DMS 273 treated with DMSO at 0.1 percent for 48 hours (cell line): ENCODE data around the gene RAP1GAP2.

Source experiments
- DNase-seq: peaks from one replicate; lab custom pipeline; 2025; lab: John Stamatoyannopoulos, UW

The RAP1GAP2 gene

GRCh38 chr17:2947996-2948550, 151.8 kb downstream of the RAP1GAP2 start:
- DNase-seq = no peak

- DNase-seq = no peak
Measured at GRCh38 chr17:2948721-2949468, 152.7 kb downstream of the RAP1GAP2 start.

- DNase-seq = no peak
Measured at GRCh38 chr17:2949469-2950044, 153.3 kb downstream of the RAP1GAP2 start.

- DNase-seq = no peak
Measured at GRCh38 chr17:2950846-2951245, 154.6 kb downstream of the RAP1GAP2 start.

GRCh38 chr17:2952174-2952845, 156.1 kb downstream of the RAP1GAP2 start:
- DNase-seq = no peak

GRCh38 chr17:2954898-2955445, 158.7 kb downstream of the RAP1GAP2 start:
- DNase-seq = no peak

GRCh38 chr17:2955931-2956582, 159.8 kb downstream of the RAP1GAP2 start:
- no peak for DNase-seq

GRCh38 chr17:2957631-2958286, 161.5 kb downstream of the RAP1GAP2 start:
- DNase-seq = no peak

- no peak for DNase-seq
Measured at GRCh38 chr17:2958706-2959222, 162.5 kb downstream of the RAP1GAP2 start.

- no peak for DNase-seq
Measured at GRCh38 chr17:2959371-2960130, 163.3 kb downstream of the RAP1GAP2 start.

GRCh38 chr17:2961446-2961845, 165.2 kb downstream of the RAP1GAP2 start:
- no peak for DNase-seq

- DNase-seq = no peak
Measured at GRCh38 chr17:2962236-2962635, 166.0 kb downstream of the RAP1GAP2 start.

GRCh38 chr17:2962729-2963128, 166.5 kb downstream of the RAP1GAP2 start:
- DNase-seq = no peak

- no peak for DNase-seq
Measured at GRCh38 chr17:2963332-2964027, 167.2 kb downstream of the RAP1GAP2 start.

- no peak for DNase-seq
Measured at GRCh38 chr17:2964028-2964356, 167.8 kb downstream of the RAP1GAP2 start.

GRCh38 chr17:2964370-2964769, 168.1 kb downstream of the RAP1GAP2 start:
- DNase-seq = no peak

- no peak for DNase-seq
Measured at GRCh38 chr17:2964831-2965230, 168.6 kb downstream of the RAP1GAP2 start.

- no peak for DNase-seq
Measured at GRCh38 chr17:2965621-2966595, 169.7 kb downstream of the RAP1GAP2 start.

- DNase-seq = no peak
Measured at GRCh38 chr17:2967515-2967914, 171.3 kb downstream of the RAP1GAP2 start.
